CD8-positive, alpha-beta memory T cell (primary cell): ENCODE measurements around the gene HIVEP2. TPM values are rescaled to one million over a fixed set of nuclear protein-coding genes. Genes with fewer than 3 reads are reported as not detected.
A peak's percentile ranks its signal among the peaks of the same experiment; 100 is the strongest.

Experiments
- CTCF ChIA-PET: fragments of 350-600 bp; sonication (Branson Sonifier 250); formaldehyde crosslinking; loops from one replicate; lab custom pipeline; 2021; ENCODE audit warnings: antibody characterized with exemption; lab: Charles Lee
- POLR2A ChIA-PET: fragments of 350-600 bp; sonication (Branson Sonifier 250); formaldehyde crosslinking; loops from one replicate; lab custom pipeline; 2021; ENCODE audit warnings: antibody characterized with exemption; lab: Charles Lee
- DNase-seq, 5 donors: peaks; one replicate each; pipeline versions ENCODE4 v3.0.0 to v3.0.0-alpha.2; 2020 to 2022; ENCODE audit warnings: mixed read lengths in 1 of 5
- H3K27ac ChIP-seq: one replicate; pipeline ENCODE4 v1.7.0; 2013; ENCODE audit warnings: low read depth, mild to moderate bottlenecking, low read length, moderate library complexity
- H3K27me3 ChIP-seq: 2 replicates; pipeline ENCODE4 v1.7.0; 2013; ENCODE audit warnings: low read length, mild to moderate bottlenecking; ENCODE audit not compliant: insufficient read depth, poor library complexity, severe bottlenecking
- H3K36me3 ChIP-seq: 2 replicates; pipeline ENCODE4 v1.7.0; 2013; ENCODE audit warnings: mild to moderate bottlenecking, low read length, moderate library complexity; ENCODE audit not compliant: insufficient read depth
- H3K4me1 ChIP-seq: 2 replicates; pipeline ENCODE4 v1.7.0; 2013; ENCODE audit warnings: mild to moderate bottlenecking, low read length, moderate library complexity; ENCODE audit not compliant: insufficient read depth
- H3K4me3 ChIP-seq: 2 replicates; pipeline ENCODE4 v1.7.0; 2013; ENCODE audit warnings: mild to moderate bottlenecking, low read length
- H3K9me3 ChIP-seq: 2 replicates; pipeline ENCODE4 v1.7.0; 2013; ENCODE audit warnings: mild to moderate bottlenecking, low read length
- H3K27ac Mint-ChIP-seq, 8 donors: one replicate each; pipeline ENCODE4 v1.8.0; 2020 to 2021; ENCODE audit warnings: mixed read lengths in 8 of 8, mild to moderate bottlenecking in 6 of 8, inconsistent platforms in 3 of 8, moderate library complexity in 3 of 8
- H3K27me3 Mint-ChIP-seq, 2 donors: one replicate each; pipeline ENCODE4 v1.8.0; 2020 to 2021; ENCODE audit warnings: mixed read lengths in 2 of 2, mild to moderate bottlenecking in 1 of 2, moderate library complexity in 1 of 2
- H3K36me3 Mint-ChIP-seq, 3 donors: one replicate each; pipeline ENCODE4 v1.8.0; 2020 to 2021; ENCODE audit warnings: mixed read lengths in 3 of 3, inconsistent platforms in 1 of 3, mild to moderate bottlenecking in 1 of 3
- H3K4me1 Mint-ChIP-seq, 3 donors: one replicate each; pipeline ENCODE4 v1.8.0; 2020 to 2021; ENCODE audit warnings: mixed read lengths in 3 of 3, inconsistent platforms in 1 of 3, mild to moderate bottlenecking in 1 of 3
- H3K4me3 Mint-ChIP-seq, 7 donors: one replicate each; pipeline ENCODE4 v1.8.0; 2020 to 2021; ENCODE audit warnings: mixed read lengths in 7 of 7, mild to moderate bottlenecking in 6 of 7, moderate library complexity in 4 of 7, inconsistent platforms in 2 of 7
- H3K9me3 Mint-ChIP-seq, 5 donors: one replicate each; pipeline ENCODE4 v1.8.0; 2020 to 2022; ENCODE audit warnings: mixed read lengths in 5 of 5, mild to moderate bottlenecking in 3 of 5, moderate library complexity in 2 of 5, inconsistent platforms in 1 of 5
- polyA plus RNA-seq: library from polyadenylated mRNA; unstranded; fragments of 300-500 nt; fragmentation: Illumina TruSeq; gene quantifications from one replicate; pipeline ENCODE4 v1.2.3, GENCODE V29; 2021
- total RNA-seq, 2 experiments: library from RNA; stranded (reverse); gene quantifications; one replicate each; pipeline ENCODE4 v1.2.3, GENCODE V29; 2021

Gene HIVEP2
- total and polyA plus RNA-seq, 3 experiments from 2014 or later = 15.4 to 37.2 (median 37.1) TPM

DNA sequence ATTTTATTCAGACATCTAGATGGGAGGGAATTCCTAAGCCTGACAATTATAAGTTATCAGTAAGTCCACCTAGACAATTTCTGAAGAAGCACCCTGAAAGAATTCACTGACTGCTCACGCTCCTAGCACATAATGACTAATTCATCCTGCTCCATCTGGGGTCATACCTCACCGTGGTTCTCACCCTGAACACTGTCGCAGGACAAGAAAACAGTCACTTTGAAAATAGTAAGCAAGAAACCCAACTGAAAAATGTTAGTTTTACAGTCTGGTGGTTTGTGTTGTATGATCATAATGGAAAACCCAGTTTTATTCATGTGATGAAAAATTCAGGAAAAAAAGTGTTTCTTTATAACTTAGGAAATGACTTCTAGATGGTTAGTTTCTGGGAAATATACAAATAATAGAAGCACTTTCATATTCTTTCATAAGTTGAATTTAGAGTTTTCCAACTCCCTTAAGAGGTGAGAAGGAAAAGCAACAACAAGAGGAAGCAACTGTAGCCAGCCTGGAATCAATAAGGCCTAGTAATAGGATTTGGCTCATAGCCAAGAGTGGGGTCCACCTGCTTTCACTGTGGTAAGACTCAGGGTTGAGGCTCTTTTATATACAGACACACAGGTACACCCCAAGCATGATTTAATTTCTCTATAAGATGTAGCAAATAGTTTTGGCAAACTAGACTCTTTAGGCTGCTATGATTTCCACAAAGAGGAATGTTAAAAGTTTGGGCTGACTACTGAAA lies 94.1 kb downstream of the HIVEP2 start:
- H3K9me3 ChIP-seq = no peaks in the 10 kb centered on the region
- H3K27me3 Mint-ChIP-seq = no peaks in the 10 kb centered on the region
- peak overlapping the region; percentile 55 to 83 (median 71) for H3K4me3 Mint-ChIP-seq
- no peaks in the 10 kb centered on the region for H3K27me3 ChIP-seq
- POLR2A ChIA-PET = interaction anchor here (1.0 kb wide), 1 partner anchor 76 kb away, joined by 4 read pairs; no protein-coding TSS in a partner anchor
- DNase-seq = peak in 2 of 5 donors; percentile 24 to 60
- no peaks in the 10 kb centered on the region for H3K36me3 ChIP-seq
- no peak overlapping the region for H3K27ac ChIP-seq
- H3K4me3 ChIP-seq = peak overlapping the region; percentile 2
- peaks cover 91 to 100% (median 99%) of the 10 kb centered on the region in 3 donors for H3K4me1 Mint-ChIP-seq
- CTCF ChIA-PET = no interaction called here
- peak overlapping the region; percentile 81 to 96 (median 88) for H3K27ac Mint-ChIP-seq
- peaks cover 0 to 3% (median 0%) of the 10 kb centered on the region in 3 donors for H3K36me3 Mint-ChIP-seq
- H3K4me1 ChIP-seq = peaks cover 99% of the 10 kb centered on the region
- no peaks in the 10 kb centered on the region for H3K9me3 Mint-ChIP-seq

DNA sequence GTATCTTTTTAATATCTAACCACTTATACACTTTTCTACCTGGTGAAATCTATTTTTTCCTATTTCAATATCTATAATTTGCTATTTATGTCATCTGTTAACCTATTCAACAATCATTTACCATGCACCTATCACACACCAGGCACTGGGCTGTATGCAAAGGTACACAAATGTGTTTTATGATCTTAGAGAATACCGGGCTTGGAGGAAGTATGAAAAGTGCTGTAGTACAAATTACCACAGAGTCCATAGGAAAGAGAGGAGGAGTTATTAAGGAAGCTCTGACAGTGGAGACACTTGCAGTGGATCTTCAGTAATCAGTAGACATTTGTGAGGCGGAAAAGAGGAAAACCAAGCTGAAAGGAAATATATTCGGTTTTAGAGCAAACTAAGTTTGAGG lies 96.0 kb downstream of the HIVEP2 start:
- Histone ChIP-seq H3K4me3 (no peak overlapping the region), H3K9me3 (no peaks in the 10 kb centered on the region), H3K4me1 (peaks cover 98% of the 10 kb centered on the region), H3K36me3 (no peaks in the 10 kb centered on the region), H3K27me3 (no peaks in the 10 kb centered on the region), H3K27ac (no peak overlapping the region)
- ChIA-PET POLR2A (interaction anchor here (1.0 to 2.4 kb wide), 2 partner anchors 7 to 10 kb away, joined by 3 to 13 read pairs; no protein-coding TSS in a partner anchor), CTCF (interaction anchor here (1.1 to 2.1 kb wide), 4 partner anchors 8 to 138 kb away, joined by 3 to 5 read pairs (median 4); no protein-coding TSS in a partner anchor)
- Mint-ChIP-seq H3K27me3 (no peaks in the 10 kb centered on the region), H3K36me3 (peaks cover 0 to 4% (median 2%) of the 10 kb centered on the region in 3 donors), H3K4me1 (peaks cover 91 to 100% (median 99%) of the 10 kb centered on the region in 3 donors), H3K9me3 (no peaks in the 10 kb centered on the region), H3K4me3 (peak overlapping the region in 5 of 7 donors; percentile 1 to 54 (median 18)), H3K27ac (peak overlapping the region; percentile 0 to 90 (median 54))
- no peak for DNase-seq

DNA sequence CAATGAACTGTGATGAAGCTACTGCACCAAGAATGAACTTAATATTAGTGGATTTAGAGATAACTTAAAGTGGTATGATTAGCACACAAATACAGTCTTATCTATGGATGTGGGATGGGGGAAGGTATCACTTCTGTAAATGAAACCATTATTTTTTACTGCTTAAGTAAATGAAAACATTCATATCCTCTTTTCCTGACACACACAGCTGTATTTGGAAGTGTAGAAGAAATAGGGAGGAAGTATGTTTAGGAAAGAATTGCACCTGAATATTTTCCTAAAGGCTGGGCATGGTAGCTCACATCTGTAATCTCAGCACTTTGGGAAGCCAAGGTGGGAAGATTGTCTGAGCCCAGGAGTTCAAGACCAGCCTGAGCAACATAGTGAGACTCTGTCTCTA lies 96.8 kb downstream of the HIVEP2 start:
- Histone ChIP-seq H3K4me1 (peaks cover 97% of the 10 kb centered on the region), H3K27ac (no peak overlapping the region), H3K9me3 (no peaks in the 10 kb centered on the region), H3K36me3 (no peaks in the 10 kb centered on the region), H3K27me3 (no peaks in the 10 kb centered on the region), H3K4me3 (no peak overlapping the region)
- Mint-ChIP-seq H3K9me3 (no peaks in the 10 kb centered on the region), H3K27ac (peak overlapping the region in 7 of 8 donors; percentile 13 to 95 (median 51)), H3K4me3 (peak overlapping the region in 2 of 7 donors; percentile 6 to 30), H3K4me1 (peaks cover 90 to 100% (median 99%) of the 10 kb centered on the region in 3 donors), H3K36me3 (peaks cover 0 to 4% (median 2%) of the 10 kb centered on the region in 3 donors), H3K27me3 (no peaks in the 10 kb centered on the region)
- POLR2A ChIA-PET = interaction anchor here (0.9 to 2.4 kb wide), 2 partner anchors 8 to 9 kb away, joined by 5 to 13 read pairs; no protein-coding TSS in a partner anchor
- CTCF ChIA-PET = interaction anchor here (1.7 to 2.1 kb wide), 2 partner anchors 9 to 20 kb away, joined by 4 to 5 read pairs; no protein-coding TSS in a partner anchor
- DNase-seq = no peak

DNA sequence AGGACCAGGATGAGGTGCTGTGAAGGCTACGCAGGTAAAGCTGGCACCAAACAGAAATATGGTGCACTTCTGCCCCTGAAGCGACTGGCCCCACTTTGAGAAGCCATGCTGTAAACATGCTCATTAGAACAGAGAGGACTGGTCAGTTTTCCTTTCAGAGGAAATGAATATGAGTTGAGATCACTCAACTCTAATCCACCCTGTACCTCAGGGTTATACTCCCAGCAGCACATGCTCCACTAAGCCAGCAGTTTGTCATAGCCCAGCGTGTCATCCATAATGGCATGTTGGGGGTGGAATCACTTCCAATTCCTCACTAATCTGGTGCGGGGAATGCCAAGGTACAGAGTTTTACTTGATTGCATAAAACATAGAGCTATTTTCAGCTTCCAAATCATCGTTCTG lies 98.1 kb downstream of the HIVEP2 start:
- peaks cover 0 to 4% (median 2%) of the 10 kb centered on the region in 3 donors for H3K36me3 Mint-ChIP-seq
- H3K4me1 Mint-ChIP-seq = peaks cover 85 to 100% (median 99%) of the 10 kb centered on the region in 3 donors
- no peak overlapping the region for H3K4me3 ChIP-seq
- no peak overlapping the region for H3K27ac ChIP-seq
- H3K9me3 Mint-ChIP-seq = no peaks in the 10 kb centered on the region
- POLR2A ChIA-PET = interaction anchor here (0.7 to 2.4 kb wide), 2 partner anchors 10 to 331 kb away, joined by 3 to 13 read pairs; no protein-coding TSS in a partner anchor
- peak overlapping the region; percentile 33 to 95 (median 88) for H3K4me3 Mint-ChIP-seq
- H3K27ac Mint-ChIP-seq = peak overlapping the region; percentile 49 to 99 (median 96)
- no peak for DNase-seq
- peaks cover 87% of the 10 kb centered on the region for H3K4me1 ChIP-seq
- H3K27me3 ChIP-seq = no peaks in the 10 kb centered on the region
- H3K36me3 ChIP-seq = no peaks in the 10 kb centered on the region
- H3K27me3 Mint-ChIP-seq = no peaks in the 10 kb centered on the region
- H3K9me3 ChIP-seq = no peaks in the 10 kb centered on the region
- CTCF ChIA-PET = interaction anchor here (2.0 to 2.1 kb wide), 2 partner anchors 10 kb away, joined by 4 to 6 read pairs; no protein-coding TSS in a partner anchor

DNA sequence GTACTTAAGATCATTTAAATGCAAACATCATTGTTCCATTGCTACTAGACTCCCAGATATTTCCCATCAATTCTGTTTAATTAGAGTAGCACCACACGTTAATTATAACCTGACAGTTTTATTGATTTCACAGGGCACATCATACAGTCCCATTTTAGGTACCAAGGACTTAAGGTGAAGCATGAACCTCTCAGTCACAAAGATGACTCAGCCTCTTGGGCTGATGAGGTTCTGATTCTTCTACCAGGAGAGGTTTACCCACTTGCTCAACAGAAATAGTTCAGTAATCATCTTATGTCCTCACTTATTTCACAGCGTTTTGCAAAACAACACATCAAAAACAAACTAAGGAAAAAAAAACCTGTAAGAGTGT lies 98.5 kb downstream of the HIVEP2 start:
- CTCF ChIA-PET = interaction anchor here (1.2 to 2.4 kb wide), 4 partner anchors 8 to 18 kb away, joined by 4 to 6 read pairs (median 6); no protein-coding TSS in a partner anchor
- H3K27ac ChIP-seq = no peak overlapping the region
- DNase-seq = no peak
- H3K4me3 Mint-ChIP-seq = peak overlapping the region; percentile 81 to 95 (median 91)
- peaks cover 87% of the 10 kb centered on the region for H3K4me1 ChIP-seq
- no peaks in the 10 kb centered on the region for H3K9me3 ChIP-seq
- H3K36me3 Mint-ChIP-seq = peaks cover 0 to 4% (median 2%) of the 10 kb centered on the region in 3 donors
- POLR2A ChIA-PET = interaction anchor here (0.7 to 1.6 kb wide), 2 partner anchors 81 to 331 kb away, joined by 3 to 8 read pairs; no protein-coding TSS in a partner anchor
- H3K4me1 Mint-ChIP-seq = peaks cover 87 to 100% (median 99%) of the 10 kb centered on the region in 3 donors
- H3K4me3 ChIP-seq = no peak overlapping the region
- no peaks in the 10 kb centered on the region for H3K9me3 Mint-ChIP-seq
- H3K27ac Mint-ChIP-seq = peak overlapping the region; percentile 91 to 99 (median 97)
- H3K36me3 ChIP-seq = no peaks in the 10 kb centered on the region
- H3K27me3 Mint-ChIP-seq = no peaks in the 10 kb centered on the region
- no peaks in the 10 kb centered on the region for H3K27me3 ChIP-seq

DNA sequence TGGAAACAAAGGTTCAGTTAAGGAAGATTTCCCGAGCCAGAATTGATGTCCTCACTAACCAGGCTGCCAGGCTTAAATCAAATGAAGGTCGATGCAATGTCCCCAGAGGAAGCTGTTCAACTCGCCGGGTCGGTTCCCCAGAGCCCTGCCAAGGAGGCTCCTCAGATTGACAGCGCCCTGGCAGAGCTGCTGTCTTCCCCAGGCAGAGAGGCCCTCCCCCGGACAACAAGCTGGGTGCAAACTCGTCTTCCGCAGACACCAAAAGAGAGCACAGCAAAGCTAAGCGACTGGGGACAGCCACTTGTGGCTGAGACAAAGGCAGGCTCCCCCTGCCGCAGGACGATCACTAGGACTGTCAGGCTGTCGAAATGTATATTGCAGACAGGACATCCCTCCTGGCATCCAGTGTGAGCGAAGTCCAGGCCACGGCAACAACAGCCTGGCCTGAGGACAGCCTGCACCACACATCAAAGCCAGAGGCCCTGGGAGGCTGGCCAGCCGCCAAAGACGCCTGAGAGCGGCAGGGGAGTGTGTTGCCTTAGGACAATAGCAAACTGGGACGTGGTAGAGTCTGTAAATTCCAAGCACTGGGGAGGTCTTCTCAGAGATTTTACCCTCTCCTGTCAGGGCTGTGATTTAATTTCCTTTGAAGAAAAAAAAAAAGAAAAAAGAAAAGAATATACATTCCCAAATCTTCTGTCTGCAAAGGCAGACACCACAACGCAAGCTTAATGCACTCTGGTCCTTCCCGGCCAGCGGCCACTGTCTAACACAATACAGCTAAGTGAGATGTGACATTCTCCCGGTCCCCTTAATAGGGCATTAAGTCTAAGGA lies 99.1 kb downstream of the HIVEP2 start:
- Histone ChIP-seq H3K27me3 (no peaks in the 10 kb centered on the region), H3K4me3 (peak overlapping the region; percentile 60)

DNA sequence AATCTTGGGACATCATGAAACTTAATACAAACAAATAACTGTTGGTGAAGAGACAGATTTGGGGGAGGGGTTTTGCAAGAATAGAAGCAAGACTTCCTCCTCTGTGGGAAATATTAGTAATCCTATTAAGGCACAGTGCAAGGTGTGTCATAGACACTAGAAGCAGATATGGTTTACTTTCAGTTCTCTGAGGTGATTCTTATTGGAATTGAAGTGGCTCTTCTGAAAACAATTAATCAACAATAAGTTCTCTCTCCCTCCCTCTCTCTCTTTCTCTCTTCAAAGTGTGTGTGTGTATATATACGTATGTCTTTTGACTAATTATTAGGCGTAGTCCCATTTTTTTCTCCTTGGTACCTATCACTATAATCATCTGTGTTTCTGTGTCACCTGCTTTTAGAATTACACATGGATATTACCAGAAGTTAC lies 99.8 kb downstream of the HIVEP2 start:
- Histone ChIP-seq H3K9me3 (no peaks in the 10 kb centered on the region), H3K4me1 (peaks cover 78% of the 10 kb centered on the region), H3K36me3 (no peaks in the 10 kb centered on the region), H3K4me3 (peak overlapping the region; percentile 60), H3K27ac (peak overlapping the region; percentile 74), H3K27me3 (no peaks in the 10 kb centered on the region)
- peak overlapping the region; percentile 83 to 95 (median 91) for H3K4me3 Mint-ChIP-seq
- H3K27me3 Mint-ChIP-seq = no peaks in the 10 kb centered on the region
- peak overlapping the region; percentile 91 to 99 (median 97) for H3K27ac Mint-ChIP-seq
- peaks cover 0 to 4% (median 2%) of the 10 kb centered on the region in 3 donors for H3K36me3 Mint-ChIP-seq
- H3K9me3 Mint-ChIP-seq = no peaks in the 10 kb centered on the region
- ChIA-PET POLR2A (interaction anchor here (0.8 to 1.6 kb wide), 6 partner anchors 10 to 101 kb away, joined by 3 to 8 read pairs (median 4); no protein-coding TSS in a partner anchor), CTCF (interaction anchor here (0.8 to 2.4 kb wide), 10 partner anchors 8 to 107 kb away, joined by 3 to 6 read pairs (median 4); no protein-coding TSS in a partner anchor)
- peak in 1 of 5 donors; percentile 33 for DNase-seq
- H3K4me1 Mint-ChIP-seq = peaks cover 78 to 94% (median 92%) of the 10 kb centered on the region in 3 donors

More for the DNA sequence above, 99.1 kb downstream of the HIVEP2 start:
- peaks cover 85% of the 10 kb centered on the region for H3K4me1 ChIP-seq
- DNase-seq = peak; percentile 40 to 80 (median 62)
- peak overlapping the region; percentile 74 for H3K27ac ChIP-seq
- Mint-ChIP-seq H3K9me3 (no peaks in the 10 kb centered on the region), H3K36me3 (peaks cover 0 to 4% (median 2%) of the 10 kb centered on the region in 3 donors), H3K4me3 (peak overlapping the region; percentile 83 to 95 (median 91)), H3K27ac (peak overlapping the region; percentile 91 to 99 (median 97)), H3K4me1 (peaks cover 85 to 99% (median 97%) of the 10 kb centered on the region in 3 donors), H3K27me3 (no peaks in the 10 kb centered on the region)
- POLR2A ChIA-PET = interaction anchor here (0.5 to 1.6 kb wide), 6 partner anchors 11 to 100 kb away, joined by 3 to 8 read pairs (median 4); no protein-coding TSS in a partner anchor
- H3K9me3 ChIP-seq = no peaks in the 10 kb centered on the region
- H3K36me3 ChIP-seq = no peaks in the 10 kb centered on the region
- CTCF ChIA-PET = interaction anchor here (0.6 to 2.4 kb wide), 11 partner anchors 8 to 107 kb away, joined by 3 to 6 read pairs (median 4); no protein-coding TSS in a partner anchor
